ENCODE data around the gene BRSK2.
"Not testable (repeated sequence)": the region's sequence is repeated elsewhere in the genome, so short reads cannot be mapped to it uniquely, and the experiment has no call there.

The BRSK2 gene

DNA sequence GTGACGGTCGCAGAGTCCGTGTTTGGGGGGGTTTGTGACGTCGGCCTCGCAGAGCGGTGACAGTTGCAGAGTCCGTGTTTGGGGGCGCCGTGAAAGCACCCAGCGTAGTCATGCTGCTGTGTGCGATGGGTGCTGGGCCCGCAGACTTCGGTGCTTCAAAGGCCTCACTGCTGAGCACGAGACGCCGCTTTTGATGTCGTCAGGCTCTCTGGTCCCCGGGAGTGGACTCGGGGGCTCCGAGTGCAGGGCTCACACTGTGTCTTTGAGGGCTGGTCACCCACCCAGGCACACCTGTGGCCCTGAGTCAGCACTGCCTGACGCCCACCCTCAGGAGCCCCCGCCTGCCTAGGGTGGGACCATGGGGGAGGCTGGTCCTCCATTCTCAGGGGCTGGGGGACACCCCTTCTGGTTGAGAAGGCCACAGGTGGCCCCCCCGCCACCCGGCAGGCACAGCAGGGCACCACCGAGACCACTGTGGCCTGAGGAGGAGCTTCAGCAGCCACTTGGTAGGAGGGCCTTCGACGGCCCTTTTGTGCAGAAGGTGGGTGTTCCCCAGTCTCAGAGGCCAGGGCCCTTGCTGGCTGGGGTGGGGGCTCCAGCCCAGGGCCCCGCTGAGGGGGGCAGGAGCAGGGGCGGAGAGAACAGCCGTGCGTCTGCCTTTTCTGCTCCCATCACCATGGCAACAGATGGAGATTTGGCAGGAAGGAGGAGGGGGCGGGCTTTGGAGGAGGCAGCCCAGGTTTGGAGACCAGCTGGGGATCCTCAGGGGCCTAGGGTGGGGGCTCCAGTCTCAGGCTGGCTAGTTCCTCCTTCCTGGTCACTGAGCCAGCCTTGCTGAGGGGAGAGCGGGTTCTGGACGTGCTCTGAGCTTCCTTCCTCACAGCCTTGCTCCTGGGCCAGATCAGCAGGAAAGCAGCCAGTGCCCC is 20.9 kb downstream of the BRSK2 start:
- no peak for DNase-seq

DNA sequence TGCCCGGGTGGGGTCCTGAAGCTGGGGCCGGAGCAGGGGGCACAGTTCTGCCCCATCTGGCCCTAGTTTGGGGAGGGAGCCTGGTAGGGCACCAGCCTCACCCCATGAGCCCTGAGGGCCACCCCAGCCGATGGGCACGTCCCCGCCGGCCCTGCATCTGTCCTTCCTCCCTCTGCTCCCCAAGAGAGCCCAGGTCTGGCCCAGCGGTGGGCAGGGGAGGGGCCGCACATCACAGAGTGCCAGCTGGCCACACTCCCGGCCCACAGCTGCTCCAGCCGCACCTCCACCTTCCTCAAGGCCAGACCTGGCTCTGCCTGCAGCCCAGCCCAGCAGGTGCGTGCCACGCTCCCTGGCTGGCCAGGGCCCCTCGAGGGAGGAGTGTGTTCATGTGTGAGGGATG is 21.6 kb downstream of the BRSK2 start:
- no peak for DNase-seq

DNA sequence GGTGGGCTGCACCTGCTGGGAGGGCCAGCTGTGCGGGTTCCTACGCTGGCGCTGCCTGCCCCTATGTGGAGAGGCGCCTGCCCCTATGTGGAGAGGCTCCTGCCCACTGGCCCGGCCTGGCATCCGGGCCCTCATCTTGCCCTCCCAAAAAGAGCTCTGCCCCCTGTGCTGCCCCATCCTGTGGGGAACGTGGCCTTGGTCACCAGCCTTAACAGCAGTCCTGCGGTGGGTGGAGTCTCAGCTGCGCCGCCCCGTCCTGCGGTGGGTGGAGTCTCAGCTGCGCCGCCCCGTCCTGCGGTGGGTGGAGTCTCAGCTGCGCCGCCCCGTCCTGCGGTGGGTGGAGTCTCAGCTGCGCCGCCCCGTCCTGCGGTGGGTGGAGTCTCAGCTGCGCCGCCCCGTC is 22.0 kb downstream of the BRSK2 start:
- DNase-seq: not testable (repeated sequence)

DNA sequence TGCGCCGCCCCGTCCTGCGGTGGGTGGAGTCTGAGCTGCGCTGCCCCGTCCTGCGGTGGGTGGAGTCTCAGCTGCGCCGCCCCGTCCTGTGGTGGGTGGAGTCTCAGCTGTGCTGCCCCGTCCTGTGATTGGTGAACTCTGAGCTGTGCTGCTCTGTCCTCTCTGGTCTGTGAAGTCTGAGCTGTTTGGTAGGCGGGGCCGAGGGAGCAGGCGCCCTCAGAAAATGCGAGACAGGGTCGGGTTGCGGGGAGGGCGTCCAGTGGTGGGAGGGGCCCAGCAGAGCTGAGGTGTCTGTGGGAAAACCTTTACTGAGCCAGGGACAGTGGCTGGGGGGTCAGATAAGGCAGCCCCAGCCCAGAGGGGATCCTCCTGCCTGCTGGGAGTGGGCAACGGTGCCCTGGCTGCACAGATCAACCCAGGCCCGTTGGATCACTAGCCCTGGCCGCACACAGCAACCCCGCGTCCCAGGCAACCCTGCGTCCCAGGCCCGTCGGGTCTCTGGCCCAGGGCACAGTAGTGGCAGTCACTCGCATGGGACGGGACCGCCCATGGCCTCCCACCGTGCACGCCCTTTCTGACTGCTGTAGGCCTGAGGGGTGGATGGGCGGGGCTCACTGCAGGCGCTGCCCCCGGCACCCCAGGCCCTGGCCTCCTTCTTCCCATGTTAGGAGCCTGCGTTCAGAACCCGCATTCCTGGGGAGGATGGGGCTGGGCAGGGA is 22.8 kb downstream of the BRSK2 start:
- no peak for DNase-seq

DNA sequence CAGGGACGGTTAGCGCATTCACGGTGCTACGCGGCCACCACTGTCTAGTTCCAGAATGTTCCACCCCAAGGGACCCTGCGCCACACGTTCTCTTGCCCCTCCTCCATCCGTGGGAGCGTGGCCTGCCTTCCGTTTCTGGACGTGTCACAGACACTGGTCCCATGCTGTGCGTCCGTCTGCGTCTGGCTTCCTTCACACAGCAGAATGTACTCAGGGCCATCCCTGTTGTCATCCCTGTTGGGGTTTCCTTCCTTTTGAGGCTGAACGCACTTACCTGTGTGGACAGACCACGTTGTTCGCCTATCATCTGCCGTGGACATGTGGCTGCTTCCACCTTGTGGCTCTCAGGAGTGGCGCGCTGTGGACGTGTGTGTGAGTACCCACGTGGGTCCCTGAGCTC is 24.9 kb downstream of the BRSK2 start:
- DNase-seq: no peak

DNA sequence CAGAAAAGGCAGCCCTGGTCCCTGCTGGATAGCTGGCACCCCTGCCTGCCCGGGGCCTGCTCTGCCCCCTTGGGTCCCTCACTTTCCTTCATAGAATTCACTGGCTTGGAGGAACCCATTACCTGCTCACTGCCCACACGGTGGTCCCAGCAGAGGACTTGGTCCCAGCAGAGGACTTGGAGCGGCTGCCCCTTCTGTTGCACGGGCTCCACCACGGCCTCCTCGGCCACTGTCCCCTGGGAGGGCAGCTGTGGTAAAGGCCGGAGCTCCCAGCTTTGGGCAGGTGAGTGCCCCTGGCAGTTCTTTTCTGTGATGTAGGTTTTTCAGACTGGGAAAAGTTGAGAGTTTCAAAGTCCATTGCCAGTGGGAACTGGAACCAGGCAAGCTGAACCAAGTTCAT is 25.9 kb downstream of the BRSK2 start:
- DNase-seq: no peak

DNA sequence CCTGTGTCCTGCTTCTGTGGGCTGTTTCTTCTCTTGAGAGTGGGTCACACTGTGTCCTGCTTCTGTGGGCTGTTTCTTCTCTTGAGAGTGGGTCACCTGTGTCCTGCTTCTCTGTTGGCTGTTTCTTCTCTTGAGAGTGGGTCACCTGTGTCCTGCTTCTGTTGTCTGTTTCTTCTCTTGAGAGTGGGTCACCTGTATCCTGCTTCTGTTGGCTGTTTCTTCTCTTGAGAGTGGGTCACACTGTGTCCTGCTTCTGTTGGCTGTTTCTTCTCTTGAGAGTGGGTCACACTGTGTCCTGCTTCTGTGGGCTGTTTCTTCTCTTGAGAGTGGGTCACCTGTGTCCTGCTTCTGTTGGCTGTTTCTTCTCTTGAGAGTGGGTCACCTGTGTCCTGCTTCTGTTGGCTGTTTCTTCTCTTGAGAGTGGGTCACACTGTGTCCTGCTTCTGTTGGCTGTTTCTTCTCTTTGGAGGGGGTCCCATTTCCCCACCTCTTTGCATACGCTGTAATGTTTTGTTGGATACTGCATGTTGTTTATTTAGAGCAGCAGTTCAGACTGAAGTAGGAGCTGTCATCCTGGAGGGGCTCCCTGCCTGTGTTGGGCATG is 28.6 kb downstream of the BRSK2 start:
- not testable (repeated sequence) for DNase-seq

DNA sequence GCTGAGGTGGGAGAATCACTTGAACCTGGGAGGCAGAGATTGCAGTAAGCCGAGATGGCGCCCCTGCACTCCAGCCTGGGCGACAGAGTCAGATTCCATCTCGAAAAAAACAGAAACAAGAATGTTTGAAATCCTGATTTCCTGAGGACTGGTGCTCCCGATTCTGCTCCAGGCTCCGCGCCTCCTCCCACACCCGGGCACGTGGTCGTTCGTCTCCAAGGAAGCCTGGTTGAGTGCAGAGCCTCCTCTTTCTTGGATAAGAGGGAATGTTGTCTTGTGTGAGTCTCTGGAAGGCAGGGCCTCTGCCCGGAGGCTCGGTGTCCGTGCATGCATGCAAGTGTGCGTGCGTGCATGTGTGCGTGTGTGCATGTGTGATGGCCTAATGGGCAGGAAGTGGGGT is 30.1 kb downstream of the BRSK2 start:
- DNase-seq: no peak

DNA sequence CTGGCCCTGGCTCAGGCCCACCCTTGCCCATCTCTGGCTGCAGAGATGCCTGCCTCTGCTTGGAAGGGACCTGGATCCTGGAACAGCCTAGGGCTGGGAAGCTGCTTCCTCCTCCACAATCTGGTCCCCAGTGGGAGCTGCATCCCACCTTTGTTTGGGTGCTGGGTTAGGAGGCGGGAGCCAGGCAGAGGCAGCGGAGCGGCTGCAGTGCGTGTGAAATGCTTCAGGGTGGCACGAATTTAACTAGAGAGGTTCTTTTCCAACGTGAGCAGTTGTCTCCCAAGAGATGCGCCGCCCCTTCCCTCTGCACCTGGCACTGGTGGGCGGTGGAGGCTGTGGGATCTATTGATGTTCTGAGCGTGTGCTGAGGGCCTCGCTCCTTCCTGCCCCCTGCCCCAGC is 31.6 kb downstream of the BRSK2 start:
- no peak for DNase-seq

DNA sequence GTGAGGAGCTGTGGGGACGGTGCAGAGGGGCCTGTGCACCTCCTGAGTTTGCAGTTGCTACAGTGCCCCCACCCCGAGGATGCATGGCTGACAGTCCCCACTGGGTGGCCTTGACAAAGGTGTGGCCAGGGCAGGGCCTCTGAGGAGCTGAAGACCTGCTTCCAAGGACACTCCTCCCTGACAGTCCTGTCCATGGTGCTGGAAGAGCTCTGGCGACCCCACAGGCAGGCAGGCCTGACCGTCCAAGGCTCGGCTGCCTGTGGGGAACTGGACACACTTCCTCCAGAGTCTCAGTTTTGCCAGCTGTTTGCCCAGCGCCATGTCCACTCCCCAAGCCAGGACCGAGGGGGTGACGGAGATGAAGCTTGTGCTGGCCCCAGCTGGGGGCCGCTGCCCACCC is 32.7 kb downstream of the BRSK2 start:
- no peak for DNase-seq

DNA sequence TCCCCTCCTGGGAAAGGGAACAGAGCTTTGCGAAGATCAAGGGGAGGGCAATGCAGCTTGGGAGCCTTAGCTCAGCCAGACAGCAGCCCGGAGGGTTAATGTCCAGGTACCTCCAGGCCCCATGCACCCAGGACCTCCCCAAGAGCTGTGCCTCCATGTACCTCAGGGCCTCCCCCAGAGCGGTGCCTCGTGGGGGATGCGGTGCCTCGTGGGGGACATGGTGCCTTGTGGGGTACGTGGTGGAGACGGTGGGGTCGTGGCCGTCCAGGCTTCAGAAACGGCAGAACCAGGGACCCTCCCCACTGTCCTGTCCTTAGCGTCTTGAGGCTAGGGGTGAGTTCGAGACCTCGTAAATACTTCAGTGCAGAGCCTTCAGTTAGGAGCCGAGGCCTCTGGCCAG is 33.2 kb downstream of the BRSK2 start:
- no peak for DNase-seq

DNA sequence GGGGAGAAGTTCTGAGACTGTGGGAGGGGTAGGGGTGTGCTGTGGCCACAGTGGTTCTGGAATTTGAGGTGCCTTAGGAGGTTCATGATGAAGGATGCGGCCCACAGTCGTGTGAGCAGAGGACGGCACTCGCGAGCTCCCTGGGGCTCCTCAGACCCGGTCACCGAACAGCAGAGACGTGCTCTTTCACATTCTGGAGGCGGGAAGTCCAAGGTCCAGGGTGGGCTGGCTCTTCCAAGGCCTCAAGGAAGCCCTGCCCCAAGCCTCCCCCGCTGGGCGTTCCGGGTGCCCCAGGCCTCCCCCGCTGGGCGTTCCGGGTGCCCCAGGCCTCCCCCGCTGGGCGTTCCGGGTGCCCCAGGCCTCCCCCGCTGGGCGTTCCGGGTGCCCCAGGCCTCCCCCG is 33.7 kb downstream of the BRSK2 start:
- not testable (repeated sequence) for DNase-seq

DNA sequence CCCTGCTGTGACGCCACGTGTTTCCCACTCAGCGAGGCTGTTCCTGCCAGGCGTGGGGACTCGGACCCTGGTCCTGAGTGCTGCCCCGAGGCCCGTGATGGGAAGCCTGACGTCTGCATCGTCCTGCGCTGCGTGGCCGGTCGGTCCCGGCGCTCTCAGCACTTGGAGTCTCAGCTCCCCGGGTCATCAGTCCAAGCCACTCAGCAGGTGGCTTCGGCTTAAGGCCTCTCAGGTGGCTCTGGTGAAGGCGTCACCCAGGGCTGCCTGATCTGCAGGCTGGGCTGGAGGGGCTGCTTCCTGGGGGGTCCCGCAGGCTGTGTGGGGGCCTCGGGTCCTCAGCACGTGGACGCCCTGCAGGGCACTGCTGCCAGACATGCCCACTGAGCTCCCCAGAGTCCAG is 35.3 kb downstream of the BRSK2 start:
- DNase-seq: no peak

DNA sequence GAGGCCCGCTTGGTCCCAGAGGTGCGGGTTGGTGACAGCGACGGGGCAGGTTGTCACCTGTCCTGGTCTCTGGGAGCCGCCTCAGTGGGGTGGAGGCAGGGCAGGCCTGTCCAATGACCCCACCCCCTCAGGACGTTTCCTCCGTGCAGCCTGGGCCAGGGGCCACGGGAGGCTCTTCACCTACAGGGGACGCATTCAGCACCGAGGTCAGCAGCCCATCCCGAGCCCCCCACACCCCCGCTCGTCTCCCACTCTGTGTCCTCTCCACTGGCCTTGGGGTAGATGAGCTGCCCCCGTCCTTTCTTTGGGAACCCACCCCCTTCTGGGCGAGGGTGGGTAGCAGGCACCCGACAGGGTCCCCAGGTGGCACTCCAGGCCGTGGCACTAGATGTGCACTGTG is 35.7 kb downstream of the BRSK2 start:
- no peak for DNase-seq

DNA sequence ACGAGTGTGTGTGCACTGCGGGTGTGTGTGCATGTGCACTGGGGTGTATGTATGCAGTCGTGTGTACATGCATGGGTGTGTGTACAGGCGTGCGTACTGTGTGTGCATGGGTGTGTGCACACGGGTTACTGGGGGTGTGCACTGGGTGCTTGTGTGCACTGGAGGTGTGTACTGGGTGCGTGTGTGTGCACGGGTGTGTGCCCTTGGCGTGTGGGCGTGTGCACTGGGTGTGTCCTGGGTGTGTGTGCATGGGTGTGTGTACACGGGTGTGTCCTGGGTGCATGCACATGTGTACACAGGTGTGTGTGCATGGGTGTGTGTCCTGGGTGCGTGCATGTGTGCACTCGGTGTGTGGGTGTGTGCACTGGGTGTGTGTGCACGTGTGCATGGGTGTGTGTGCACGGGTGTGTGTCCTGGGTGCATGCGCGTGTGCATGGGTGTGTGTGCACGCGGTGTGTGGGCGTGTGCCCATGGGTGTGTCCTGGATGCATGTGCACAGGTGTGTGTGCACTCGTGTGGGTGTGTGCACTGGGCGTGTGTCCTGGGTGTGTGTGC is 39.1 kb downstream of the BRSK2 start:
- no peak for DNase-seq

DNA sequence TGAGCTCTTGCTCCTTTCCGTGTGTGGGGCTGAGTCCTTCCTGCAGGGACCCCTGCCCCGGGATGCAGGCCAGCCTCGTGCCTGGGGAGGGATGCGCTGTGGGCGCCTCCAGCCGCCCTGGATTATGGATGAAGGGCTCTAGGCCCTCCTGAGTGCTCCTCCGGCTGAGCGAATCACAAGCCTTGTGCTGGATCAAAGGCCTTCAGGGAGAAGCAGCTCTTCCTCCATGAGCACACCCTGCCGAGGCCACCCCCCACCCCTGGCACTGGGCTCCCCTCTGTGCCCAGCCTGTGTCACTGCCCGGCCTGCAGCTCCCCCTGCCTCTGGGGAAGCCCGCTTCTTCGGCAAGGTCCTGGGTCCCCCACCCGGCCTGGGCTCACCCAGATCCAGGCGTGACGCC is 43.8 kb downstream of the BRSK2 start:
- DNase-seq: no peak

DNA sequence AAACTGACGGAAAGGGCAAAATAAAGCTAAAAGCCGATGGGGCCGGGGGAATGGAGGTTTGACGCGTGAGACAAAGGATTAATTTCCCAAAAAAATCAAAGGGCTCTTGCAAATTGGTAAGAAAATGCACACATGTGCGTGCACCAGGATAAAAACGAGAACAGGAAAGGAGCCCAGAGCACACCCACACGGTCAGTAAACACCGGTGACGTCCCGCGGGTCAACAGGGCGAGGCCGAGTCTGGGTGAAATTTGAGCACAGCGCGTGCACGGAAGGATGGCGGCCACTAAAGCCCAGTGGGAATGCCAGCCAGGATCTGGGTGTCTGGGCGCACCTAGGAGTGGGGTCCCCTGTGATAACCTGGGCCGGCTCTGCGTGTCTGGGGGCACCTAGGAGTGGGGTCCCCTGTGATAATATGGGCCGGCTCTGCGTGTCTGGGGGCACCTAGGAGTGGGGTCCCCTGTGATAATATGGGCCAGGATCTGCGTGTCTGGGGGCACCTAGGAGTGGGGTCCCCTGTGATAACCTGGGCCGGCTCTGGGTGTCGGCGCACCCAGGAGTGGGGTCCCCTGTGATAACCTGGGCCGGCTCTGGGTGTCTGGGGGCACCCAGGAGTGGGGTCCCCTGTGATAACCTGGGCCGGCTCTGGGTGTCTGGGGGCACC is 44.4 kb downstream of the BRSK2 start:
- no peak for DNase-seq

DNA sequence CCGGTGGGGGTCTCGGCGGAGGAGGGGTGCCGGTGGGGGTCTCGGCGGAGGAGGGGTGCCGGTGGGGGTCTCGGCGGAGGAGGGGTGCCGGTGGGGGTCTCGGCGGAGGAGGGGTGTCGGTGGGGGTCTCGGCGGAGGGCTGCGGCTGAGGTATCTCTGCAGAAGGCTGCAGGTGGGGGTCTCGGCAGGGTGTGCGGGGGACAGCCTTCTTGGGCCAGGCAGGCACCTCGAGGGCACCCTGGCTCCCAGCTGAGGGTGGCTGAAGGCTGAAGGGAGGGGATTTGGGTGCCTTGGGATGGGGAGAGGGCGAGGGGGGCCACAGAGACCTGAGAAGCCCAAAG is 45.7 kb downstream of the BRSK2 start:
- not testable (repeated sequence) for DNase-seq

DNA sequence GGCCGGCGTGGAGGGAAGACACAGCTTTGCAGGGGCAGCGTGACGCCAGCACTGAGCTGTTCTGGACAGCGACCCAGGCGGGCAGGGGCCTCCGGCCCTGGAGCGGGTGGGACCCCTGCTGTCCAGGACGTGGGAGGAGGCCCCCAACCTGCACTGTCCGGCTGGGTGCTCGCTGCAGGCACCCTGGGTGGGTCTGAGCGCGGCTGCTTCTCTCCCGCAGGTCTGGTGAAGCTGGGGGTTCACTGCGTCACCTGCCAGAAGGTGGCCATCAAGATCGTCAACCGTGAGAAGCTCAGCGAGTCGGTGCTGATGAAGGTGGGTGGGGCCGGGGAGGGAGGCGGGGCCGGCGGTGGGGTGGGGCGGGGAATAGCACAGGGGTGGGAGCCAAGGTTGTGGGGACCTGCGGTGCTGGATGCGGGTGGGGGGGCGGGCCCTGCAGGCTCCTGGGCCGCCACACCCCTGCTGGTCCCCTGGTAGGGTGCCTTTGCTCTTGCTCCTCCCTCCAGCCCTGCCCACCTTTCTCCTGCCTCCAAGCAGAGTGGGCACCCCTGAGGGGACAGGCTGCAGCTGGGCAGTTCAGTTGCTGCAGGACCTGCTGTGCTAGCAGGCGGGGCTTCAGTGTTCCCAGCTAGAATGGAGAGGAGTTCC is 46.2 kb downstream of the BRSK2 start:
- no peak for DNase-seq

DNA sequence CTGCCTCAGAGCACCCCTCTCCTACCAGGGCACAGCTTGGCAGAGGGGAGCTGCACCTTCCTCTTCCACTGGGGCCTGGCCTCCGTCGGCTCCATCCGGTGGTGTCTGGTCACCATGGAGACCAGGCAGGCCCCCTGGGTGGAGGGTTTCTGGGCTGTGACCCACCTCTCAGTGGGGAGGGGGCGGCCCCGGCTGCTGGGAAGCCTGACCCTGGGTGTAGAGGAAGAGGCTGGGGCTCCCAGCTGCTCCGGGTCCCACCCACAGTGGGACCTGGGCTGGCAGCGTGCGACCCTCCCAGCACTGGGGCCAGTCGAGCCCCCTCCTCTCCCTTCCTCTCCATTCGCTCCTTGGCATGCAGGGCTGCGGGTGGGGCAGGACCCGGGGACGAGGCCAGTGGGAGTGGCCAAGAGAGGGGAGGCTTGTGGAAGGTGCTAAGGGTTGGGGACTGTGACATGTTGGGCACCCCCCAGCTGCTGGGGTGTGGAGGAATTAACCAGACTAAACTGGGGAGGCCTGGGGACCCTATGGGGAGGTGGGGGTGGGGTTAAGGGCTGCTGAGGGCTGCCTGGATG is 46.8 kb downstream of the BRSK2 start:
- DNase-seq: no peak

DNA sequence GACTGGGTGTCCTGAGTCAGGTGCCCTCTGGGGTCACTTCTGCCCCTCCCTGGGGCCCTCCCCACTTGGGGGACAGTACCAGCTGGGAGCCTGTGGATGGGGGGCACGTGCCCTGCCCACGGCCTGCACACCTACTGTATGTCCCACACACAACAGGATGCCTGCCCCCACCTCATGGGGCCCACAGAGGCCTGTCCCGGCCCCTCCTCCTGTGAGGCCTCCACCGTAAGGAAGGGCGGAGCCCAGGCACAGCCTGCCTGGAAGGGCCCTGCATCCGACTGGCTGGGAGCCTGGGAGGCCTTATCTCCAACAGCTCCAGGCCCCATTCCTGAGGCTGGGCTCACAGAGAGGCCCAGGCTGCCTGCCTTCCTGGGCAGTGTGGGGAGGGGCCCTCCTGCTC is 47.8 kb downstream of the BRSK2 start:
- DNase-seq: no peak

DNA sequence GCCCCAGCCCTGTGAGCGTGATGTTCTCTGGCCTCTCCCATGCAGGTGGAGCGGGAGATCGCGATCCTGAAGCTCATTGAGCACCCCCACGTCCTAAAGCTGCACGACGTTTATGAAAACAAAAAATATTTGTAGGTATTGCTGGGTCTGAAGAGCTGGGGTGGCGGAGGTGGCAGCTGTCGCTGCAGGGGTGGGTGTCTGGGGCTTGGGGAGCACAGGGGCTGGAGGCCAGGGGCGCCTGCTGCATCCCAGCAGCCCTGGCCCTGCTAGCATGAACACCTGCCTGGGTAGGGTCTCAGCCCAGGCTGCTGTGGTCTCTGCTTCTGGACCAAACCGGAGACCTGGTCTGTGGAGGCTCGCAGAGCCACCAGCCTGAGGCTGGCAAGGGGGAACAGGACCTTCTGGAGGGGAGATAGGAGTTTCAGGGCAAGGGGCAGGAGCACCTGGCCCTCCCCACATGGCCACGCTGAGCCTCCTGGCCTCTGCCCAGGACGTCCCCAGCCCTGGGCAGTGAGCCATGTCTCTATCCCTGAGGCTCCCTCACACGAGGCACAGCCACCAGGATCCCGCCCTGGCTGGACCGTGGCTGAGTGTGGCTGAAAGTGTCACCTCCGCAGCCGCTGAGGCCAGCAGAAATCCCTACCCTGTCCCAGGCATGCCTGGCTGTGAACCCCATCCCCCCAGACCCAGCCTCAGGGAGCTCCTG is 48.7 kb downstream of the BRSK2 start:
- no peak for DNase-seq

Measured in activated CD8-positive, alpha-beta memory T cell treated with anti-CD3 and anti-CD28 coated beads for 24 hours (primary cell).